T-helper 17 cell (primary cell): ENCODE measurements around the gene SPECC1. TPM values are rescaled to one million over a fixed set of nuclear protein-coding genes. Genes with fewer than 3 reads are reported as not detected.

Experiments used
- ATAC-seq: fragments of 150-1000 bp; cut with Tn5 transposase; 2 replicates; pipeline ENCODE4 v1.10.0; 2021; ENCODE audit warnings: mild to moderate bottlenecking, moderate library complexity
- DNase-seq, 3 donors: peaks; one replicate each; pipeline versions ENCODE4 v3.0.0 to v3.0.0-alpha.2; 2020 to 2021
- H3K9me3 ChIP-seq: one replicate; pipeline ENCODE4 v1.7.0; 2013; ENCODE audit warnings: low read length, mild to moderate bottlenecking; ENCODE audit not compliant: control insufficient read depth, poor library complexity, severe bottlenecking
- H3K27ac Mint-ChIP-seq: one replicate; pipeline ENCODE4 v1.8.0; 2022; ENCODE audit warnings: mild to moderate bottlenecking, moderate library complexity, mixed read lengths
- H3K27me3 Mint-ChIP-seq: one replicate; pipeline ENCODE4 v1.8.0; 2022; ENCODE audit warnings: mixed read lengths
- H3K36me3 Mint-ChIP-seq: one replicate; pipeline ENCODE4 v1.8.0; 2022; ENCODE audit warnings: low read depth, mixed read lengths
- H3K4me1 Mint-ChIP-seq: one replicate; pipeline ENCODE4 v1.8.0; 2022; ENCODE audit warnings: mild to moderate bottlenecking, mixed read lengths
- H3K4me3 Mint-ChIP-seq: one replicate; pipeline ENCODE4 v1.8.0; 2022; ENCODE audit warnings: mild to moderate bottlenecking, moderate library complexity, mixed read lengths
- total RNA-seq, 4 donors: library from RNA in 2 of 4; stranded (reverse) in 2 of 4; gene quantifications; one replicate each; pipeline ENCODE4 v1.2.3 and lab custom pipeline; 2022 to 2026

The SPECC1 gene
- total RNA-seq, 2 donors from 2014 or later = 10.3 to 10.8 TPM

GRCh38 chr17:20083156-20083859 is 74.1 kb downstream of the SPECC1 start:
- Mint-ChIP-seq H3K27ac (no peak overlapping the region), H3K36me3 (peaks cover 3% of the 10 kb centered on the region), H3K4me1 (peaks cover 13% of the 10 kb centered on the region), H3K4me3 (no peak overlapping the region), H3K27me3 (peaks cover 38% of the 10 kb centered on the region)
- DNase-seq (no peak), ATAC-seq (no peak)
- no peaks in the 10 kb centered on the region for H3K9me3 ChIP-seq

- H3K9me3 ChIP-seq = no peaks in the 10 kb centered on the region
- Mint-ChIP-seq H3K27me3 (peaks cover 38% of the 10 kb centered on the region), H3K36me3 (peaks cover 3% of the 10 kb centered on the region), H3K4me1 (peaks cover 14% of the 10 kb centered on the region), H3K4me3 (no peak overlapping the region), H3K27ac (no peak overlapping the region)
- ATAC-seq (no peak), DNase-seq (no peak)
Observed at GRCh38 chr17:20084621-20085282, 75.6 kb downstream of the SPECC1 start.

GRCh38 chr17:20085283-20085845 is 76.2 kb downstream of the SPECC1 start:
- no peaks in the 10 kb centered on the region for H3K36me3 Mint-ChIP-seq
- H3K4me1 Mint-ChIP-seq = peaks cover 17% of the 10 kb centered on the region
- H3K27ac Mint-ChIP-seq = no peak overlapping the region
- no peak for DNase-seq
- ATAC-seq = no peak
- H3K4me3 Mint-ChIP-seq = no peak overlapping the region
- no peaks in the 10 kb centered on the region for H3K9me3 ChIP-seq
- H3K27me3 Mint-ChIP-seq = peaks cover 33% of the 10 kb centered on the region

GRCh38 chr17:20086416-20087076 is 77.4 kb downstream of the SPECC1 start:
- DNase-seq = no peak
- Mint-ChIP-seq H3K36me3 (no peaks in the 10 kb centered on the region), H3K27me3 (peaks cover 25% of the 10 kb centered on the region), H3K27ac (no peak overlapping the region), H3K4me1 (peaks cover 12% of the 10 kb centered on the region), H3K4me3 (no peak overlapping the region)
- no peaks in the 10 kb centered on the region for H3K9me3 ChIP-seq
- ATAC-seq = no peak

GRCh38 chr17:20087538-20088250 is 78.5 kb downstream of the SPECC1 start:
- no peak overlapping the region for H3K4me3 Mint-ChIP-seq

GRCh38 chr17:20089756-20090547 is 80.8 kb downstream of the SPECC1 start:
- H3K9me3 ChIP-seq = no peaks in the 10 kb centered on the region
- Mint-ChIP-seq H3K4me3 (no peak overlapping the region), H3K27me3 (peaks cover 19% of the 10 kb centered on the region), H3K4me1 (peaks cover 9% of the 10 kb centered on the region), H3K36me3 (no peaks in the 10 kb centered on the region), H3K27ac (no peak overlapping the region)
- ATAC-seq = no peak
- no peak for DNase-seq

More at GRCh38 chr17:20087538-20088250, 78.5 kb downstream of the SPECC1 start:
- Mint-ChIP-seq H3K27me3 (peaks cover 19% of the 10 kb centered on the region), H3K36me3 (no peaks in the 10 kb centered on the region), H3K27ac (no peak overlapping the region), H3K4me1 (peaks cover 9% of the 10 kb centered on the region)
- ATAC-seq = no peak
- DNase-seq = no peak
- H3K9me3 ChIP-seq = no peaks in the 10 kb centered on the region

GRCh38 chr17:20091174-20092029 is 82.2 kb downstream of the SPECC1 start:
- peaks cover 12% of the 10 kb centered on the region for H3K27me3 Mint-ChIP-seq
- H3K4me1 Mint-ChIP-seq = peaks cover 9% of the 10 kb centered on the region
- no peaks in the 10 kb centered on the region for H3K9me3 ChIP-seq
- H3K4me3 Mint-ChIP-seq = no peak overlapping the region
- ATAC-seq (no peak), DNase-seq (no peak)
- H3K36me3 Mint-ChIP-seq = no peaks in the 10 kb centered on the region
- no peak overlapping the region for H3K27ac Mint-ChIP-seq

- Mint-ChIP-seq H3K36me3 (no peaks in the 10 kb centered on the region), H3K4me1 (peaks cover 9% of the 10 kb centered on the region), H3K4me3 (no peak overlapping the region), H3K27me3 (peaks cover 7% of the 10 kb centered on the region), H3K27ac (no peak overlapping the region)
- H3K9me3 ChIP-seq = no peaks in the 10 kb centered on the region
- ATAC-seq (no peak), DNase-seq (no peak)
Observed at GRCh38 chr17:20092261-20092867, 83.2 kb downstream of the SPECC1 start.

GRCh38 chr17:20092973-20093626 is 83.9 kb downstream of the SPECC1 start:
- DNase-seq (no peak), ATAC-seq (no peak)
- no peaks in the 10 kb centered on the region for H3K27me3 Mint-ChIP-seq
- H3K9me3 ChIP-seq = no peaks in the 10 kb centered on the region
- H3K4me1 Mint-ChIP-seq = peaks cover 9% of the 10 kb centered on the region
- no peak overlapping the region for H3K4me3 Mint-ChIP-seq
- H3K36me3 Mint-ChIP-seq = no peaks in the 10 kb centered on the region
- H3K27ac Mint-ChIP-seq = no peak overlapping the region

- Mint-ChIP-seq H3K4me3 (no peak overlapping the region), H3K27me3 (peaks cover 7% of the 10 kb centered on the region), H3K36me3 (peaks cover 2% of the 10 kb centered on the region), H3K27ac (no peak overlapping the region), H3K4me1 (peaks cover 7% of the 10 kb centered on the region)
- H3K9me3 ChIP-seq = no peaks in the 10 kb centered on the region
- no peak for DNase-seq
- no peak for ATAC-seq
Observed at GRCh38 chr17:20094777-20095176, 85.6 kb downstream of the SPECC1 start.
